ENCODE data around the gene ENAH. TPM values are rescaled to one million over a fixed set of nuclear protein-coding genes. Genes with fewer than 3 reads are reported as not detected.

ENAH gene
- total RNA-seq, 4 donors from 2014 or later = 198 to 229 (median 201) TPM

GRCh38 chr1:225541383-225541782 is 111.5 kb downstream of the ENAH start:
- peaks cover 16 to 38% (median 28%) of the 10 kb centered on the region in 4 donors for H3K4me1 ChIP-seq
- intact Hi-C loops (cut with DNase I) = no loop called here
- no peak overlapping the region for H3K4me3 ChIP-seq
- no peaks in the 10 kb centered on the region for H3K36me3 ChIP-seq
- no peak for DNase-seq (ENCODE audit: extremely low spot score)
- no peaks in the 10 kb centered on the region for H3K27me3 ChIP-seq
- no peak for TF ChIP-seq CTCF (IDR thresholded peaks at IDR 0.05)
- TF ChIP-seq POLR2AphosphoS5 (IDR thresholded peaks at IDR 0.05) = no peak
- TF ChIP-seq EP300 (IDR thresholded peaks at IDR 0.05) = no peak
- TF ChIP-seq POLR2A (IDR thresholded peaks at IDR 0.05; ENCODE audit: low read depth) = no peak
- H3K27ac ChIP-seq (replicated peaks in 1 of 4) = no peak overlapping the region
- no peaks in the 10 kb centered on the region for H3K9me3 ChIP-seq
- WGBS = 82% methylated on average over 9 of the region's 9 CpGs

- Histone ChIP-seq H3K9me3 (no peaks in the 10 kb centered on the region), H3K4me1 (peaks cover 15 to 32% (median 19%) of the 10 kb centered on the region in 4 donors), H3K27ac (replicated peaks in 1 of 4) (no peak overlapping the region), H3K4me3 (no peak overlapping the region), H3K27me3 (no peaks in the 10 kb centered on the region), H3K36me3 (no peaks in the 10 kb centered on the region)
- DNase-seq (ENCODE audit: extremely low spot score) = no peak
- TF ChIP-seq POLR2AphosphoS5 (IDR thresholded peaks at IDR 0.05) = no peak
- TF ChIP-seq POLR2A (IDR thresholded peaks at IDR 0.05; ENCODE audit: low read depth) = no peak
- intact Hi-C loops (cut with DNase I) = no loop called here
- WGBS = 92% methylated on average over 4 of the region's 4 CpGs
Measured at GRCh38 chr1:225539575-225539974, 113.3 kb downstream of the ENAH start.

- intact Hi-C loops (cut with DNase I) = no loop called here
- H3K27me3 ChIP-seq = no peaks in the 10 kb centered on the region
- TF ChIP-seq CTCF (IDR thresholded peaks at IDR 0.05) (no peak), POLR2A (IDR thresholded peaks at IDR 0.05; ENCODE audit: low read depth) (no peak), POLR2AphosphoS5 (IDR thresholded peaks at IDR 0.05) (no peak), EP300 (IDR thresholded peaks at IDR 0.05) (no peak)
- no peaks in the 10 kb centered on the region for H3K36me3 ChIP-seq
- no peak for DNase-seq (ENCODE audit: extremely low spot score)
- no peak overlapping the region for H3K4me3 ChIP-seq
- peaks cover 10 to 29% (median 17%) of the 10 kb centered on the region in 4 donors for H3K4me1 ChIP-seq
- 78% methylated on average over 1 of the region's 1 CpG for WGBS
- H3K27ac ChIP-seq (replicated peaks in 1 of 4) = no peak overlapping the region
- no peaks in the 10 kb centered on the region for H3K9me3 ChIP-seq
Measured at GRCh38 chr1:225539069-225539468, 113.9 kb downstream of the ENAH start.

- intact Hi-C loops (cut with DNase I) = no loop called here
- TF ChIP-seq POLR2AphosphoS5 (IDR thresholded peaks at IDR 0.05) = no peak
- no peak for TF ChIP-seq POLR2A (IDR thresholded peaks at IDR 0.05; ENCODE audit: low read depth)
- no peak for TF ChIP-seq CTCF (IDR thresholded peaks at IDR 0.05)
- no peak for TF ChIP-seq EP300 (IDR thresholded peaks at IDR 0.05)
- H3K27me3 ChIP-seq = no peaks in the 10 kb centered on the region
- H3K9me3 ChIP-seq = no peaks in the 10 kb centered on the region
- WGBS = 81% methylated on average over 10 of the region's 10 CpGs
- peaks cover 17 to 32% (median 24%) of the 10 kb centered on the region in 4 donors for H3K4me1 ChIP-seq
- H3K4me3 ChIP-seq = no peak overlapping the region
- no peaks in the 10 kb centered on the region for H3K36me3 ChIP-seq
- DNase-seq (ENCODE audit: extremely low spot score) = no peak
- no peak overlapping the region for H3K27ac ChIP-seq (replicated peaks in 1 of 4)
Measured at GRCh38 chr1:225537554-225538251, 115.2 kb downstream of the ENAH start.

GRCh38 chr1:225535280-225535679 is 117.6 kb downstream of the ENAH start:
- peaks cover 10 to 15% (median 12%) of the 10 kb centered on the region in 4 donors for H3K4me1 ChIP-seq
- no peaks in the 10 kb centered on the region for H3K9me3 ChIP-seq
- no peak for TF ChIP-seq POLR2A (IDR thresholded peaks at IDR 0.05; ENCODE audit: low read depth)
- no peak for TF ChIP-seq EP300 (IDR thresholded peaks at IDR 0.05)
- TF ChIP-seq POLR2AphosphoS5 (IDR thresholded peaks at IDR 0.05) = no peak
- no peak for TF ChIP-seq CTCF (IDR thresholded peaks at IDR 0.05)
- intact Hi-C loops (cut with DNase I) = no loop called here
- DNase-seq (ENCODE audit: extremely low spot score) = no peak
- no peaks in the 10 kb centered on the region for H3K36me3 ChIP-seq
- no peak overlapping the region for H3K27ac ChIP-seq (replicated peaks in 1 of 4)
- 94% methylated on average over 6 of the region's 6 CpGs for WGBS
- no peak overlapping the region for H3K4me3 ChIP-seq
- no peaks in the 10 kb centered on the region for H3K27me3 ChIP-seq
